Activated T-cell treated with anti-CD3 and anti-CD28 coated beads, Interleukin-2, amount 50 U/mL, for 4 hours (primary cell): ENCODE measurements around the gene OR8B8. TPM values are rescaled to one million over a fixed set of nuclear protein-coding genes. Genes with fewer than 3 reads are reported as not detected.

Experiments
- ATAC-seq, 2 donors: fragments of 200-7000 bp; cut with Tn5 transposase; one replicate each; pipeline ENCODE4 v1.10.0; 2021
- DNase-seq: peaks from one replicate; pipeline ENCODE4 v3.0.0-alpha.2; 2020
- H3K27me3 Mint-ChIP-seq: one replicate; pipeline ENCODE4 v1.8.0; 2021; ENCODE audit warnings: low read depth, mixed read lengths
- H3K36me3 Mint-ChIP-seq: one replicate; pipeline ENCODE4 v1.8.0; 2022; ENCODE audit warnings: mixed read lengths; ENCODE audit not compliant: insufficient read depth
- H3K4me1 Mint-ChIP-seq: one replicate; pipeline ENCODE4 v1.8.0; 2021; ENCODE audit warnings: low read depth, mixed read lengths
- H3K4me3 Mint-ChIP-seq: one replicate; pipeline ENCODE4 v1.8.0; 2021; ENCODE audit warnings: mild to moderate bottlenecking, moderate library complexity, mixed read lengths
- H3K9me3 Mint-ChIP-seq: one replicate; pipeline ENCODE4 v1.8.0; 2021; ENCODE audit warnings: mixed read lengths
- total RNA-seq, 3 donors: library from RNA; stranded (reverse); gene quantifications; one replicate each; pipeline ENCODE4 v1.2.1, GENCODE V29; 2021

The OR8B8 gene, protein sequence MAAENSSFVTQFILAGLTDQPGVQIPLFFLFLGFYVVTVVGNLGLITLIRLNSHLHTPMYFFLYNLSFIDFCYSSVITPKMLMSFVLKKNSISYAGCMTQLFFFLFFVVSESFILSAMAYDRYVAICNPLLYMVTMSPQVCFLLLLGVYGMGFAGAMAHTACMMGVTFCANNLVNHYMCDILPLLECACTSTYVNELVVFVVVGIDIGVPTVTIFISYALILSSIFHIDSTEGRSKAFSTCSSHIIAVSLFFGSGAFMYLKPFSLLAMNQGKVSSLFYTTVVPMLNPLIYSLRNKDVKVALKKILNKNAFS
- total RNA-seq, result not detected

DNA sequence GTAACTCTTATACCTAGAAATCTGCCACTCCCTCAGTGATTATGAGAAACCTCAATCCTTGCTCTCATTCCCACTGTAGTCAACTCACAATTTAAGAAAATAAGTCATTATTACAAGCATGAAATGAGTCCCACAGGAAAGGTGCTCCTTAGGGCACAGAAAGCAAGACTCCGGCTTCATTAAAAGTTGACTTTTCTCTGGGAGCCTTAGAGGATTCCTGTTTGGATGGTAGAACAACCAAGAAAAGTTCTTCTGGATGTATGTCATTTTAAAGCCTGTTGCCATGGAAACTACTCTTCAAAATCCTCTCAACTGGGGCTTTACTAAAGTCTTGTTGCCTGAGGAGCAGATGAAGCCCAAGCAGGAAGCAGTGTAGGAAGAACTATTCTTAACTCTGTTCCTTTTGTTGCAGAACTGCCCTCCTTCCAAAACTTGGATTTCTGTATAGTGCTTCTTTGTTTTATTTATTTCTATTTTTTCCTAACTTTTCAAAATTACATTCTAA, at the start of gene OR8B8:
TSS of gene OR8B8 (minus strand) at position 51 of the 505 bp plus-strand sequence. CDS start 4,611 bp downstream, outside the sequence.
- H3K4me3 Mint-ChIP-seq, result no peak within 1 kb of the TSS
- ATAC-seq (no peak), DNase-seq (no peak)
- H3K36me3 Mint-ChIP-seq, result no peaks in the 10 kb centered on the region
- H3K27me3 Mint-ChIP-seq, result peaks cover 6% of the 10 kb centered on the region
- H3K9me3 Mint-ChIP-seq, result no peaks in the 10 kb centered on the region
- H3K4me1 Mint-ChIP-seq, result no peaks in the 10 kb centered on the region

DNA sequence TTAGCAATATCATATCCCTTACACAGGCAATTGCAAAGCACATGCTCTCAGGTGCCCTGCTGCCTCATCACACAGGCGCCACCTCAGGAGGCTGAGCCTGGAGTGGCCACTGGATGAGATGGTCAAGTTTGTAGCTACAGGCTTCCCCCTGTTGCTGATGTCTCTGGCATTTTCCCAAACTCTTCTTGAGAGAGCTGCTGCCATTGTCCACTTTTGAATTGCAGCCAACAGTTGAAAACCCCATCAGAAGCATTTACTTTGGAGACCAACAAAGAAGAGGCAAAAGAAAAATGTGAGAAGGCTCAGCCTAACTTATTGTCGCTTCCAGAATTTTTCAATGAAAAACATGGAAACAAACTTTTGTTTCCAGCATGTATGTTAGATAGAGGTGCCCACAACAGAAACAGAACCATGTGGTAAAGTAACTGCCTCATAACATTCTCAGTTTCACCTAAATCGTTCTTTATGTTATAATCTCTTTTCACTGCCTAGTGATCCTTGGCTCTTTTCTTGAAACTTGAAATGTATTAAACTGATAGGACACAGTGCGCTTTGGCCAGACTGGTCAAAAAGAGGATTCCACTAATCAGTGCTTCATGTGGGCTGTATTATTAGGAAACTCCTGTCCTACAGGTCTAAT, 47.6 kb upstream of the OR8B8 start:
- Mint-ChIP-seq H3K9me3 (peaks cover 9% of the 10 kb centered on the region), H3K4me3 (no peak overlapping the region), H3K4me1 (no peaks in the 10 kb centered on the region), H3K27me3 (peaks cover 11% of the 10 kb centered on the region), H3K36me3 (no peaks in the 10 kb centered on the region)
- DNase-seq (no peak), ATAC-seq (no peak)

DNA sequence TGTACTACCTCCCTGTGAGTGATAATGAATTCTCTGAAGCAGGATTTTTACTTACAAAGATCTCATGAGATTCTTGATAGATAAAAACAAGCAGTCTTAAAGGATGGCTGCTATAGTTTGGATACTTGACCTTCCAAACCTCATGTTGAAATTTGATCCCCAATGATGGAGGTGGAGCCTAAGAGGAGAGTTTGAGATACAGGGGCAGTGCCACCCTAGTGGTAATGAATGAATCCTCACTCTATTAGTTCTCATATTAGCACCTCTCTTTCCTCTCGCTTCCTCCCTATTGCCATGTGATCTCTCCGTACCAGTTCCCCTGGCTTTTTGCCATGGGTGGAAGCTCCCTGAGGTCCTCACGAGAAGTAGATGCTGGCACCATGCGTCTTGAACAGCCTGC, 37.9 kb upstream of the OR8B8 start:
- Mint-ChIP-seq H3K9me3 (no peaks in the 10 kb centered on the region), H3K36me3 (no peaks in the 10 kb centered on the region), H3K4me3 (no peak overlapping the region), H3K4me1 (peaks cover 5% of the 10 kb centered on the region), H3K27me3 (peaks cover 16% of the 10 kb centered on the region)
- DNase-seq (no peak), ATAC-seq (no peak)

DNA sequence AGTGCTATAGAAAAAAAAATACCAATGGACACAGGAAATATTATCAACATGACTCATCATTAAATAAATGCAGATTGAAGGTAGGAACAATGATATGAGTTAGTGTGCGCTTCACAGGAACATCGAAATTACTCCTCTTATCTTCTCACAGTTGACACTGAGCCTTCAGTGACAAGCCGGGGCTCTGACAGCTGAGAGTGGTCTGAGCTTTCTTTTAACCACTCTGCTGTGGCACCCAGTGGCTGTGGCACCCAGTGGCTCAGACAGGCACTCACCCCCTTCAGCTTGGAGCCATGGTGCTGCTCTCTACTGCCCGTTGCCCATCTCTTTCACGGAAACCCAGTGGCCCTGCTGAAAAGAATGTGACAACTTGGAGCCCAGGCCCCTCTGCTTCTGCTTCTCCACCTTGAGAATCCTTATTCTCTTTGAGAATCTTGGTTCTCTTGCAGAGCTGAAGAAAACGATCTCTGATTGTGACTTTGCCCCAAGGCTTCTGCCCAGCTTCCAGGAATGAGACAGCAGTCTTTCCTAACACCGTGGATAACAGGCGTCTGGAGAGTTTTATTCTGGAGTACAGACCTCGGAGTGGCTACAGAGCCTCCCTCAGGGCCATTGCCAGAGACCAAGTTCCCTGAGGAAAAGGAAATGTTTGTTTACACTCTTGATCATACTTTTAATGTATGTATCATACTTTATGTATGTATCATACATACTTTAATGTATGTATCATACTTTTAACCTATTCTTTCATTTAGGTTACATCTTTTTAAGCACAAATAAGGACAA, 37.1 kb upstream of the OR8B8 start:
- Mint-ChIP-seq H3K4me1 (peaks cover 5% of the 10 kb centered on the region), H3K4me3 (no peak overlapping the region), H3K27me3 (peaks cover 16% of the 10 kb centered on the region), H3K36me3 (no peaks in the 10 kb centered on the region), H3K9me3 (no peaks in the 10 kb centered on the region)
- ATAC-seq (no peak), DNase-seq (no peak)

DNA sequence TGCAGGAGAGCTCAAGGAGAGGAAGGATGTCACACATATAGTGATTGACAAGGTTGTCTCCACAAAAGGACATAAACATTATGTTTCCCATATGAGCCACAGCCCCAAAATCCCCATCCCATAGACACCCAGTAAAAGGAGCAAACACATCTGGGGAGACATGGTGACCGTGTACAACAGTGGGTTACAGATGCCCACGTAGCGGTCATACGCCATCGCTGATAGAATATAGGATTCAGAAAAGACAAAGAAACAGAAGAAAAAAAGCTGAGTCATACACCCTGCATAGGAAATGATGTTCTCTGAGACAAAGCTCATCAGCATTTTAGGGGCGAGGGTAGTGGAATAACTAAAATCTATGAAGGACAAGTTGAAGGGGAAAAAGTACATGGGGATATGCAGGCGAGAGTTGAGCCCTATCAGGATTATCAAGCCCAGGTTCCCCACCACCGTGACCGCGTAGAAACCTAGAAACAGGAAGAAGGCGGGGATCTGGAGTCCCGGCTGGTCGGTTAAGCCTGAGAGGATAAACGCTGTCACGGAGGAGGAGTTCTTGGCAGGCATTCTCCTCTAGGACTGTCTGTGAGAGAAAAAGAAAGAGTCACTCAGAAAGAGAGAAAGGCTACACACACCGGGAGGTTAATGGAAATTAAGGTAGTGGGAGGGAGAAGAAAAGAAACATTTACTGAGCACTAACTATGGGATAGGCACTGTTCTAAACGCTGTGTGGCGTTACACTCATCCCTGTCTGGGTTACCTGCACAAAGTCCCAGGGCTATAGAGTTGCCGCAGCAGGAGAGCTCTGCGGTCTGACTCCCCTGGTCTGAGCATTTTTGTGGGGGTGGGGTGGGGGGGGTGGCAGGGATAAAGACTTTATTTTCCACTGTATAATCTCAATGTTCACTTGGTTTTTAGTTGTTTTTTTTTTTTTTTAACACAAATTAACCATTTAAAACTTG, 36.1 kb upstream of the OR8B8 start:
- no peak for DNase-seq
- H3K4me1 Mint-ChIP-seq, result peaks cover 5% of the 10 kb centered on the region
- no peaks in the 10 kb centered on the region for H3K36me3 Mint-ChIP-seq
- ATAC-seq, result peak; percentile 35 to 58
- no peaks in the 10 kb centered on the region for H3K9me3 Mint-ChIP-seq
- peak overlapping the region; percentile 39 for H3K4me3 Mint-ChIP-seq
- peaks cover 16% of the 10 kb centered on the region for H3K27me3 Mint-ChIP-seq

DNA sequence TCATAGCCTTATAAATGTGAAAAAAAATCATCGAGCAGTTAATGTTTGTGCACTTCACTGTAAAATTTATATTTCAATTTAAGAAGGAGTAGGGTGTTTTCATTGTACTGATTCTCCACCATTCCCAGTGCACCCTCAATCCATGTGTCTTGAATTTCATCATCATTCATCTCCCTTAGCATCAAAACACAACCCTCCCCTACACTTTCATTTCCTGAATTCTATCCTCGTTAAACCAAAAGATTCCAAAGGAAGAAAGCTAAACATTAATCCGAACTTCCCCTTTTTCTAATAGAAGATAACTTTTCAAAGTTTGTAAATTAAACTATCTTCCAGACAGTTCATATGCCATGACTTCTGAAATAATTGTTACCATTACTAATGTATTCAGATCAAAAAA, 34.1 kb upstream of the OR8B8 start:
- ATAC-seq (no peak), DNase-seq (no peak)
- no peaks in the 10 kb centered on the region for H3K9me3 Mint-ChIP-seq
- H3K4me1 Mint-ChIP-seq, result peaks cover 5% of the 10 kb centered on the region
- H3K4me3 Mint-ChIP-seq, result no peak overlapping the region
- H3K27me3 Mint-ChIP-seq, result peaks cover 20% of the 10 kb centered on the region
- H3K36me3 Mint-ChIP-seq, result no peaks in the 10 kb centered on the region

DNA sequence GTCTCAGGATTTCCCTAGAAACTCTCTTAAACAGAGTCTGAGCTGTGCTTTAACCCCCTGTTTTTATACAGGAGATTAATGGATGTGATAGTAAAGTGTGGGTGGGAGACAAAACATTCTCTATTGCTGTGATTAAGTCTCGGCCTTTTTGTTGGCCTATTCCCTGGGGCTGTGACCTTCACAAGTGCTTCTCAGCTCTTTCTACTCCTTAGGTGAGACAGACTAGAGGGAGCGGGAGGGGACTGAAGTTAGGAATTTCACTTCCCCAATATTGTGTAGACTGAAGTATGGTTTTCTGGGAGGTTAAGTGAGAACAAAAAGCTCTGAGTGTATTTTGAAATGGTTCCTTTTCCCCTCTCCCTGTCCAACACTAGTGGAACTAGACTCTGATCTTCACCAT, 29.8 kb upstream of the OR8B8 start:
- Mint-ChIP-seq H3K27me3 (peaks cover 8% of the 10 kb centered on the region), H3K4me1 (no peaks in the 10 kb centered on the region), H3K9me3 (no peaks in the 10 kb centered on the region), H3K4me3 (no peak overlapping the region), H3K36me3 (no peaks in the 10 kb centered on the region)
- ATAC-seq, result no peak
- DNase-seq, result no peak

DNA sequence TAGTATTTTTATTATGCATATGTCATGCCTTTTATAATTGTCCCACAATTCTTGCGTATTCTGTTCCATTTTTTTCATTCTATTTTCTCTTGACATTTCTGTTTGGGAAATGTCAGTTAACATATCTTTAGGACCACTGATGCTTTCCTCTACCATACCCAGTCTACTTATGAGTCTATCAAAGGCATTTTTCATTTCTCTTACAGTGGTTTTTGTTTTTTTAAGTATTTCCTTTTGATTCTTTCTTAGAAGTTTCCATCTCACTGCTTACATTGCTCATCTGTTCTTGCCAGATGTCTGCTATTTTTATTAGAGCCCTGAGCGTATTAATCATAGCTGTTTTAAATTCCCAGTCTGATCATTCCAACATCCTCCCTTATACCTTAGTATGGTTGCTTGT, 29.3 kb upstream of the OR8B8 start:
- no peaks in the 10 kb centered on the region for H3K36me3 Mint-ChIP-seq
- H3K9me3 Mint-ChIP-seq, result no peaks in the 10 kb centered on the region
- no peak overlapping the region for H3K4me3 Mint-ChIP-seq
- H3K27me3 Mint-ChIP-seq, result peaks cover 7% of the 10 kb centered on the region
- DNase-seq (no peak), ATAC-seq (no peak)
- H3K4me1 Mint-ChIP-seq, result no peaks in the 10 kb centered on the region

DNA sequence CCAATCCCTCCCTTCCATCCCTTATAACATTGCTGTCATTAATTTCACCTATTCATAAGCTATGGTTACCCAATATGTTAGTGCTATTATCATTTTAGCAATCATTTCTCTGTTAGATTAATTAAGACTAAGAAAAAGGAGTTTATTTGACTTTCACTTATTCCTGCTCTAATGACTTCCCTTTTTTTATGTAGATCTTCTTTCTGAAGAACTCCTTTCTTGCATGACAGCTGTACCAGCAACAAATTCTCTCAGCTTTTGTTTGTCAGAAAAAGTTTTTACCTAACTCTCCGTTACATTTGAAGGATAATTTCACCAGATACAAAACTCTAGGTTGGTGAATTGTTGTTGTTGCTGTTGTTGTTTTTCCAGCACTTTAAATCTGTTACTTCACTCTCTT, 28.6 kb upstream of the OR8B8 start:
- ATAC-seq (no peak), DNase-seq (no peak)
- H3K9me3 Mint-ChIP-seq, result no peaks in the 10 kb centered on the region
- no peaks in the 10 kb centered on the region for H3K36me3 Mint-ChIP-seq
- no peaks in the 10 kb centered on the region for H3K4me1 Mint-ChIP-seq
- peaks cover 7% of the 10 kb centered on the region for H3K27me3 Mint-ChIP-seq
- no peak overlapping the region for H3K4me3 Mint-ChIP-seq

DNA sequence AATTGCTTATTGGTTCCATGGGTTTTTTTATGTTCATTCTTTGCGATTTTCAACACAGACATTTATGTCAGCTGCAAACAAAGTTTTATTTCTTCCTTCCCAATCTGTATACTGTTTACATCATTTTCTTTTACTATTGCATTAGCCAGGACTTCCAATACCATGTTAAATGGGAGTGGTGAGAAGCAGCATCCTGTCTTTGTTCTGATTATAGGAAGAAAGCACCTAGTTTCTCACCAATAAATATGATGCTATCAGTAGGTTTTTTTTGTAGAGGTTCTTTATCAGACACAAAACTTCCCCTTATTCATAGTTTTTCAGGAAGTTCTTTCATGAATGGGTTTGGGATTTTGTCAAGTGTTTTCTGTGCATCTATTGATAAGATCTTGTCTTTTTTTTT, 28.0 kb upstream of the OR8B8 start:
- Mint-ChIP-seq H3K4me3 (no peak overlapping the region), H3K4me1 (no peaks in the 10 kb centered on the region), H3K36me3 (no peaks in the 10 kb centered on the region), H3K9me3 (no peaks in the 10 kb centered on the region), H3K27me3 (peaks cover 7% of the 10 kb centered on the region)
- DNase-seq, result no peak
- no peak for ATAC-seq

DNA sequence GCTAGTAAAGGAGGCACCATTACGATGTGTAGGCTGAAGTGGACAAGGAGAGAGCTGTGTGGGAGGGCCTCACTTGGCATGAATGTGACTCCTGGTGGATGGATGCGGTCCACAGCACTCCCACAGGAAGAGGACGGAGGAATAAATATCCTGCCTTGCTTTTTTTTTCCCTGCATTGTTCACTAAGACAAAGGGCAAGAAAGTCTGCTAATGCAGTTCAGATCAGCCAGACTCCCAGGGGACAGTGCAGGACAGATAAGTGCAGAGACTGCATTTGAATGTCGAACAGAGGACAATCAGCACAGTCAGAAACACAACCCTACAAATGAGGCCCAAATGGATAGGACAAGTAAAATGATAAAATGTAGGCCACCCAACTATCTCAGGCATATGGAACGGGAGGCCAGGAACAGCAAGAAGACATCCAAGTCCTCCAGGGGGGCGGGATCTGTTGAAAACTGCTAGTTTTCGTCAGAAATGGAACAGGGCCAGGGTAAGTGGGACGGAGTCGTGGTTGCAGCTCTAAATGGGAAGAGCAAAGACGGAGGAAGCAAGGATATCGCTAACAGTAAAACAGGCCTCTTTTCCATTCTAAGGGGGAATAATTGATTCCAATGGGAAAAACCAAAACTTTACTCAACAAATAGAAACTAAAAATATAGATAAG, 25.2 kb upstream of the OR8B8 start:
- Mint-ChIP-seq H3K9me3 (no peaks in the 10 kb centered on the region), H3K4me1 (no peaks in the 10 kb centered on the region), H3K27me3 (peaks cover 8% of the 10 kb centered on the region), H3K4me3 (no peak overlapping the region), H3K36me3 (no peaks in the 10 kb centered on the region)
- ATAC-seq (no peak), DNase-seq (no peak)

DNA sequence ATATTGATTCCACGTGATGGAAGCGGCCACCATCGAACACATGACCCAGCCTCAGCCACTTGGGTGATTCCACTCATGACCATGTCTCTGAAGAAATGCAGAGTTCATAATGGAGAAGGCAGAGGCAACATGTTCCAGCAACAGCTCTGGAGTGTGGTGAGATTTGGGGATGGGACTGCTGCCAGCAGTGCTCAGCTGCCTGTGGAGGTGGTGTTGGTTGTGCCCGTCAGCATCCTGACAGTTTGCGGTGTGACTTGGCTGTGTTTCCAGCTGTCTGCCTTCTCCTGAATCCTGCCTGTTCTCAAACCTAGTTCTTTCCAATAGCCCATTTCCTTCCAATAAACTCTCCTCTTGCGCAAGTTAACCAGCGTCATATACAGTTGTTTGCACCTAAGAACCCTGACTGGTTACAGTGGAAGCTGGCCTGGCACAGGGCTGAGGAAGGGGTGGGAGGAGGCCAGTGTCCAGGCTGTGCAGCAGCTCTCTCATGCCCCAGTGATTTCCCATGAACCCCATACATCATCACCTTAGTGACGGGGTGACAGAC, 22.0 kb upstream of the OR8B8 start:
- Mint-ChIP-seq H3K4me1 (no peaks in the 10 kb centered on the region), H3K9me3 (no peaks in the 10 kb centered on the region), H3K27me3 (peaks cover 6% of the 10 kb centered on the region), H3K4me3 (no peak overlapping the region), H3K36me3 (no peaks in the 10 kb centered on the region)
- ATAC-seq (no peak), DNase-seq (no peak)

DNA sequence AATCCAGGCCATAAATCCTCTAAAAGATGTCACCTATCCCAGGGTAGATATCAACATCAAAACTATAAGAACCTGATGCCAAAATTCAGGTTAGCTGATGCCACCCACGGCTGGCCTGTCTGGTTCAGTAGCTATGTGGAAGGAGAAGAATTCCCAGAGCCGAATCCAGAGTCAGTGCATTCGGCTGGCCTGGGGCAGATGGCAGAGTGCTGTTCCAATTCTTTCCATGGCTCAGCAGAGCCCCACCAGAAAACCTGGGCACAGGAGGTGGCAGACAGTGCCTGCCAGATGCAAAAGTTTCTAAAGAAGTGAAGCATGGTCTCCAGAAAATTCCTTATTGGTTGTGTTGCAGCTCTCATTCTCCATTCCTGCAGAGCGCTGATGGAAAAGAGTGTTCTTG, 19.9 kb upstream of the OR8B8 start:
- no peaks in the 10 kb centered on the region for H3K36me3 Mint-ChIP-seq
- ATAC-seq, result no peak
- H3K27me3 Mint-ChIP-seq, result peaks cover 8% of the 10 kb centered on the region
- no peaks in the 10 kb centered on the region for H3K9me3 Mint-ChIP-seq
- H3K4me3 Mint-ChIP-seq, result no peak overlapping the region
- no peaks in the 10 kb centered on the region for H3K4me1 Mint-ChIP-seq
- DNase-seq, result no peak
